ENCODE data around the gene UGP2.

- no peak for TF ChIP-seq YY1 (IDR thresholded peaks at IDR 0.05; ENCODE audit: insufficient read depth, insufficient read length)
- no peak for TF ChIP-seq ZNF274 (IDR thresholded peaks at IDR 0.05; ENCODE audit: low read depth, low read length)
Measured at GRCh38 chr2:63822478-63822877, 19.2 kb upstream of the UGP2 start.

Measured in NT2/D1 (cell line).